Mammary epithelial cell (primary cell): Measurements from ENCODE around the gene ACVR1B.

Experiments
- EZH2 ChIP-seq: IDR thresholded peaks from 2 replicates; pipeline ENCODE4 v1.6.1; 2012; ENCODE audit warnings: low read length, inconsistent platforms, borderline replicate concordance
- TF ChIP-seq, protein P1 (sequence below), 2 donors: IDR thresholded peaks in 1 of 2; conservative IDR thresholded peaks in 1 of 2; 2 replicates each; pipeline ENCODE4 v1.5.1; 2011 to 2012; ENCODE audit warnings: inconsistent platforms in 2 of 2, low read length in 2 of 2, mild to moderate bottlenecking in 2 of 2, control low read depth in 1 of 2, low read depth in 1 of 2; ENCODE audit not compliant: insufficient read depth in 1 of 2; ENCODE audit errors: extremely low read depth in 1 of 2

DNA sequence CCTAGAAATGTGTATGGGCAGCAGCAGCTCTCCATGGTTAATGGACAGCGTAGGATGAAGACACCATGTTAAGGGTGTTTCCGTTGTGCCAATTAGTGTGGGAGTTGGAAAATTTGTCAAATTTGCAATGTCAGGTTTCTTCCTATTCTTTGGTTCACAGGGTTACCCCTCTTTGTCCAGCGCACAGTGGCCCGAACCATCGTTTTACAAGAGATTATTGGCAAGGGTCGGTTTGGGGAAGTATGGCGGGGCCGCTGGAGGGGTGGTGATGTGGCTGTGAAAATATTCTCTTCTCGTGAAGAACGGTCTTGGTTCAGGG, 29.3 kb downstream of the ACVR1B start:
- TF ChIP-seq, protein P1, sequence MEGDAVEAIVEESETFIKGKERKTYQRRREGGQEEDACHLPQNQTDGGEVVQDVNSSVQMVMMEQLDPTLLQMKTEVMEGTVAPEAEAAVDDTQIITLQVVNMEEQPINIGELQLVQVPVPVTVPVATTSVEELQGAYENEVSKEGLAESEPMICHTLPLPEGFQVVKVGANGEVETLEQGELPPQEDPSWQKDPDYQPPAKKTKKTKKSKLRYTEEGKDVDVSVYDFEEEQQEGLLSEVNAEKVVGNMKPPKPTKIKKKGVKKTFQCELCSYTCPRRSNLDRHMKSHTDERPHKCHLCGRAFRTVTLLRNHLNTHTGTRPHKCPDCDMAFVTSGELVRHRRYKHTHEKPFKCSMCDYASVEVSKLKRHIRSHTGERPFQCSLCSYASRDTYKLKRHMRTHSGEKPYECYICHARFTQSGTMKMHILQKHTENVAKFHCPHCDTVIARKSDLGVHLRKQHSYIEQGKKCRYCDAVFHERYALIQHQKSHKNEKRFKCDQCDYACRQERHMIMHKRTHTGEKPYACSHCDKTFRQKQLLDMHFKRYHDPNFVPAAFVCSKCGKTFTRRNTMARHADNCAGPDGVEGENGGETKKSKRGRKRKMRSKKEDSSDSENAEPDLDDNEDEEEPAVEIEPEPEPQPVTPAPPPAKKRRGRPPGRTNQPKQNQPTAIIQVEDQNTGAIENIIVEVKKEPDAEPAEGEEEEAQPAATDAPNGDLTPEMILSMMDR (conservative IDR thresholded peaks at IDR 0.05 in 1 of 2, IDR thresholded peaks at IDR 0.05 in 1 of 2; ENCODE audit: extremely low read depth in 1 of 2, insufficient read depth in 1 of 2, low read depth in 1 of 2, low read length in 2 of 2) = no peak
- no peak for TF ChIP-seq EZH2
